Nephron (organoid): ENCODE data around the gene FAM131B.
A peak's percentile ranks its signal among the peaks of the same experiment; 100 is the strongest.

ENCODE experiments used
- H3K27ac Mint-ChIP-seq, 3 experiments: 2 replicates each; pipeline ENCODE4 v1.8.0; 2020; ENCODE audit warnings: mixed read lengths in 3 of 3, mild to moderate bottlenecking in 2 of 3, moderate library complexity in 1 of 3
- H3K27me3 Mint-ChIP-seq: 2 replicates; pipeline ENCODE4 v1.8.0; 2021; ENCODE audit warnings: low read depth, mild to moderate bottlenecking, moderate library complexity, mixed read lengths
- H3K36me3 Mint-ChIP-seq: 2 replicates; pipeline ENCODE4 v1.8.0; 2020; ENCODE audit warnings: low read depth, mixed read lengths
- H3K4me1 Mint-ChIP-seq: 2 replicates; pipeline ENCODE4 v1.8.0; 2020; ENCODE audit warnings: mixed read lengths
- H3K4me3 Mint-ChIP-seq, 3 experiments: 2 replicates each; pipeline ENCODE4 v1.8.0; 2020; ENCODE audit warnings: mild to moderate bottlenecking in 3 of 3, mixed read lengths in 3 of 3, moderate library complexity in 2 of 3
- H3K9me3 Mint-ChIP-seq: 2 replicates; pipeline ENCODE4 v1.8.0; 2020; ENCODE audit warnings: mixed read lengths
- TF ChIP-seq, protein P1 (sequence below), 3 experiments: fragments of 200-600 bp; sonication (generic); IDR thresholded peaks; one replicate each; pipeline ENCODE4 v1.5.0; 2021; ENCODE audit warnings: antibody characterized with exemption in 3 of 3; ENCODE audit not compliant: unreplicated experiment in 3 of 3

The FAM131B gene

DNA sequence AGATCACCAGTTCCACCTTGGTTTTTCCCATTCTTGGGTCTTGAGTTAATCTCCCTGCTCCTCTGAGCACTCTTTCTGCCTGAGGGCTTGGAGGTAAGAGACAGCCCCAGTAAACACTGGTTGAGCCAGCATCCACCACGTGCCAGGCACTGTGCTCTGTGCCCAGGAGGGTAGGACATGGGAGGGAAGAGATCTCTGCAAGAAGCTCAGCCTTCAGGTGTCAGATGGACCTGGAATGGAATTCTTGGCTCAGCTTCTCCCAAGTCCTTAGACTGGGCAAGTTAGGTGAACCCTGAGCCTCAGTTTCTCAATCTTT, 21.1 kb upstream of the FAM131B start:
- H3K27me3 Mint-ChIP-seq, result no peaks in the 10 kb centered on the region
- TF ChIP-seq, protein P1, sequence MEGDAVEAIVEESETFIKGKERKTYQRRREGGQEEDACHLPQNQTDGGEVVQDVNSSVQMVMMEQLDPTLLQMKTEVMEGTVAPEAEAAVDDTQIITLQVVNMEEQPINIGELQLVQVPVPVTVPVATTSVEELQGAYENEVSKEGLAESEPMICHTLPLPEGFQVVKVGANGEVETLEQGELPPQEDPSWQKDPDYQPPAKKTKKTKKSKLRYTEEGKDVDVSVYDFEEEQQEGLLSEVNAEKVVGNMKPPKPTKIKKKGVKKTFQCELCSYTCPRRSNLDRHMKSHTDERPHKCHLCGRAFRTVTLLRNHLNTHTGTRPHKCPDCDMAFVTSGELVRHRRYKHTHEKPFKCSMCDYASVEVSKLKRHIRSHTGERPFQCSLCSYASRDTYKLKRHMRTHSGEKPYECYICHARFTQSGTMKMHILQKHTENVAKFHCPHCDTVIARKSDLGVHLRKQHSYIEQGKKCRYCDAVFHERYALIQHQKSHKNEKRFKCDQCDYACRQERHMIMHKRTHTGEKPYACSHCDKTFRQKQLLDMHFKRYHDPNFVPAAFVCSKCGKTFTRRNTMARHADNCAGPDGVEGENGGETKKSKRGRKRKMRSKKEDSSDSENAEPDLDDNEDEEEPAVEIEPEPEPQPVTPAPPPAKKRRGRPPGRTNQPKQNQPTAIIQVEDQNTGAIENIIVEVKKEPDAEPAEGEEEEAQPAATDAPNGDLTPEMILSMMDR (IDR thresholded peaks at IDR 0.05; ENCODE audit: unreplicated experiment in 3 of 3), result no peak
- H3K9me3 Mint-ChIP-seq, result no peaks in the 10 kb centered on the region
- H3K27ac Mint-ChIP-seq, result no peak overlapping the region
- peaks cover 15% of the 10 kb centered on the region for H3K4me1 Mint-ChIP-seq
- H3K36me3 Mint-ChIP-seq, result no peaks in the 10 kb centered on the region
- H3K4me3 Mint-ChIP-seq, result no peak overlapping the region

DNA sequence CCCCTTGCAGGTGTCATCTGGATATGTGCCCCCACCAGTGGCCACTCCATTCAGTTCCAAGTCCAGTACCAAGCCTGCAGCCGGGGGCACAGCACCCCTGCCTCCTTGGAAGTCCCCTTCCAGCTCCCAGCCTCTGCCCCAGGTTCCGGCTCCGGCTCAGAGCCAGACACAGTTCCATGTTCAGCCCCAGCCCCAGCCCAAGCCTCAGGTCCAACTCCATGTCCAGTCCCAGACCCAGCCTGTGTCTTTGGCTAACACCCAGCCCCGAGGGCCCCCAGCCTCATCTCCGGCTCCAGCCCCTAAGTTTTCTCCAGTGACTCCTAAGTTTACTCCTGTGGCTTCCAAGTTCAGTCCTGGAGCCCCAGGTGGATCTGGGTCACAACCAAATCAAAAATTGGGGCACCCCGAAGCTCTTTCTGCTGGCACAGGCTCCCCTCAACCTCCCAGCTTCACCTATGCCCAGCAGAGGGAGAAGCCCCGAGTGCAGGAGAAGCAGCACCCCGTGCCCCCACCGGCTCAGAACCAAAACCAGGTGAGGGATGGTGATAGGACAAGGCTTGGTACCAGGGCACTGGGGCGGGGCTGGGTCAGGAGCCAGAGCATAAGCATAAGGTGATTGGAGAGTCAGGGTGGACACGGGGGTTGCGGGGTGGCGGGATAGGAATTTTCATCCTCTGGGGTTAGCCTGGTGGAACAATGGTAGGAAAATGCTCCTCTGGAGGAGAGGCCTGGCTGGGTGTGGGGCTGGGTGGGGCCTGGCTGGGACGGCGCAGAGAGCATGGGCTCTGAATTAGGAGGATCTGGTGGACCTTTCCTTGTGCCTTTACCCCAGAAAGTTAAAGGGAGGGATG, 20.5 kb upstream of the FAM131B start:
- Mint-ChIP-seq H3K36me3 (no peaks in the 10 kb centered on the region), H3K4me1 (peaks cover 21% of the 10 kb centered on the region), H3K27me3 (no peaks in the 10 kb centered on the region), H3K27ac (peak overlapping the region in 2 of 3 experiments; percentile 28 to 66), H3K9me3 (no peaks in the 10 kb centered on the region), H3K4me3 (no peak overlapping the region)
- TF ChIP-seq, protein P1 (IDR thresholded peaks at IDR 0.05; ENCODE audit: unreplicated experiment in 3 of 3), result no peak

DNA sequence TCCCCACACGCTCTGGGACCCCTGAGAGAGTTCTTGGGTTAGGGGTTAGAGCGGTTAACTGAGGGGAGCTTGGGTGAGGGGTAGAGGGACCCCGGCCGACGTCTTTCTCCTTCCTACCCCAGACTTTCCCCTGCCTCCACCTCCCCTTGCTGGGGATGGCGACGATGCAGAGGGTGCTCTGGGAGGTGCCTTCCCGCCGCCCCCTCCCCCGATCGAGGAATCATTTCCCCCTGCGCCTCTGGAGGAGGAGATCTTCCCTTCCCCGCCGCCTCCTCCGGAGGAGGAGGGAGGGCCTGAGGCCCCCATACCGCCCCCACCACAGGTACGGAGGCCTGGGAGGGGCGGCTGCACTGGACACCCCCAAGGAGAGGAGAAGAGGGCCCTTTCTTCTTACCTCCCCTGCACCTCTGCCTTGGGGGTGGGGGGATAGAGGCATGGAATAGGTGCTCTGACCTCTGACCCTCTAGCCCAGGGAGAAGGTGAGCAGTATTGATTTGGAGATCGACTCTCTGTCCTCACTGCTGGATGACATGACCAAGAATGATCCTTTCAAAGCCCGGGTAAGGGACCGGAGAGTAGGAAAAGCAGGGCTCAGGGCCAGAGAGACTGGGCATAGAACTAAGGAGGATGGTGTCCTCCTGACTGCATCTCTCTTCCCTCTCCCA, 19.7 kb upstream of the FAM131B start:
- TF ChIP-seq, protein P1 (IDR thresholded peaks at IDR 0.05; ENCODE audit: unreplicated experiment in 3 of 3), result no peak
- H3K27ac Mint-ChIP-seq, result peak overlapping the region in 2 of 3 experiments; percentile 28 to 66
- H3K4me1 Mint-ChIP-seq, result peaks cover 24% of the 10 kb centered on the region
- no peaks in the 10 kb centered on the region for H3K36me3 Mint-ChIP-seq
- H3K4me3 Mint-ChIP-seq, result no peak overlapping the region
- no peaks in the 10 kb centered on the region for H3K9me3 Mint-ChIP-seq
- H3K27me3 Mint-ChIP-seq, result no peaks in the 10 kb centered on the region

DNA sequence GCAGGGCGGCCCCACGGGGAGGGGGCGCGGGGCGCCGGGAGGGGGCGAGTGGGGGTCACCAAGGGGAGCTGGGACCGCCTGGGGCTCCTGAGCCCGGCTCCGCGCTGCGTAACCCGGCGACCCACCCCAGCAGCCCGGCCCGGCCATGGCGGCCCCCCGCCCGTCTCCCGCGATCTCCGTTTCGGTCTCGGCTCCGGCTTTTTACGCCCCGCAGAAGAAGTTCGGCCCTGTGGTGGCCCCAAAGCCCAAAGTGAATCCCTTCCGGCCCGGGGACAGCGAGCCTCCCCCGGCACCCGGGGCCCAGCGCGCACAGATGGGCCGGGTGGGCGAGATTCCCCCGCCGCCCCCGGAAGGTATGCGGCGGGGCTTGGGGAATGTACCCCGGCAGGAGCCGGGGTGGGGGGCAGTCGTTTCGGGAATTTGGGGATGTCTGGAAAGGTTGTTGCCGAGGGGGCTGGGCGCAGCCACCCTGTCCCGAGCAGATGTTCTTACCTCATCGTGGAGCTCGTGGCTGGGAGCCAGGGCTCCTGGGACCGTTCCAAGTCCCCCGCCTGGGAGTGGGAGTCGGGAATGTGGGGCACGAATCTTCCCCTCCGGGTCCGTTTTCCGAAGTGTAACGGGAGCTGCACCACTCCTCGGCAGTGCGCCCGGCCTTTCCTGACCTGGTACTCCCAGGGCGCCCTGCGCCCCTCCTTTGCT, 19.1 kb upstream of the FAM131B start:
- Mint-ChIP-seq H3K27ac (peak overlapping the region in 1 of 3 experiments; percentile 66), H3K27me3 (no peaks in the 10 kb centered on the region), H3K4me1 (peaks cover 27% of the 10 kb centered on the region), H3K36me3 (no peaks in the 10 kb centered on the region), H3K4me3 (no peak overlapping the region), H3K9me3 (no peaks in the 10 kb centered on the region)
- TF ChIP-seq, protein P1 (IDR thresholded peaks at IDR 0.05; ENCODE audit: unreplicated experiment in 3 of 3), result no peak

DNA sequence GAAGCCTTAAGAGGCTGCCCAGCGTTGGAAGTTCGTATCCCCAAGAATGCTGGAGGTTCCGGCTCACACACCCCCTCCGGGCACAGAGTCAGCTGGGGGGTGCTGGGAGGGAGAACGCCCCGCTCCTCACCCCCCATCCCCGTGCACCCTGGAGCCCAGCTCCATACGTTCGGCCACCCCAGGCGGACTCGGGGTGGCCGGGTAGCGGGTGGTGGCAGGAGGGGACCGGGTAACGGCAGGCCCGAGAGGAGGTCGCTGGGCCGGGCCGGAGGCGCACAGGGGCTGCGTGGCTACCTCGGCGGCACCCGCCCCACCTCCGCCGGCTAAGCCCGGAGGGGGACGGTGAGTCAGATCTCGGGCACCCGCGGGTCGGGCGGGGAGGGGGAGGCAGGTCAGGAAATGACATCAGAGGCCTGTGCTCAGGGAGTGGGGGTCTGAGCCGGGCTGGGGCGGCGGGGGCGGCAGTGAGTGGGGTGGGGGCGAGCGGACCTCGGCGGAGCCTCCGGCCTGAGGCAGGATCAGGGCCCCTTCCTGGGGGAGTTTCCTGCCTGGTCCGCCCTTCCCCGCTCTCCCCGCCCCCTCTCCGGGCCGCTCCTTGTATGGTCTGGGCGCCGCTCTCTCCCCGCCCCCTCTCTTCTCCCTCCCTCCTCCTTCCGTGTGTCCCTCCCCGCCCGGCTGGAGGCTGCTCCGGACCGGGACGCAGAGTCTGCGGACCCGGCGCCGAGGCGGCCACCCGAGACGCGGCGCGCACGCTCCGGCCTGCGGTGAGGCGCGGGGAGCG, 18.3 kb upstream of the FAM131B start, which contains the start of gene ZYX:
Gene ZYX, plus strand, starts transcription at position 700 of the 781 bp plus-strand sequence. CDS start 227 bp downstream, outside the sequence.
- Mint-ChIP-seq H3K4me3 (peak within 1 kb of the TSS; percentile 84 to 93 (median 89)), H3K27ac (peak within 1 kb of the TSS; percentile 92 to 95 (median 94)), H3K27me3 (no peaks in the 10 kb centered on the region), H3K36me3 (no peaks in the 10 kb centered on the region), H3K4me1 (peaks cover 27% of the 10 kb centered on the region), H3K9me3 (no peaks in the 10 kb centered on the region)
- TF ChIP-seq, protein P1 (IDR thresholded peaks at IDR 0.05; ENCODE audit: unreplicated experiment in 3 of 3), result no peak
